NCI-H82 treated with DMSO at 0.1 percent for 48 hours (cell line): ENCODE measurements around the gene DSCAML1.
A peak's percentile ranks its signal among the peaks of the same experiment; 100 is the strongest.

Experiments used
- DNase-seq: peaks from one replicate; lab custom pipeline; 2025; ENCODE audit not compliant: unreplicated experiment; lab: John Stamatoyannopoulos, UW

The DSCAML1 gene

GRCh38 chr11:117701781-117702180, 95.2 kb downstream of the DSCAML1 start:
- no peak for DNase-seq

- DNase-seq: no peak
Measured at GRCh38 chr11:117700551-117700950, 96.5 kb downstream of the DSCAML1 start.

GRCh38 chr11:117697319-117697718, 99.7 kb downstream of the DSCAML1 start:
- DNase-seq: no peak

GRCh38 chr11:117696540-117696939, 100.5 kb downstream of the DSCAML1 start:
- peak; percentile 21 for DNase-seq

GRCh38 chr11:117693344-117693743, 103.7 kb downstream of the DSCAML1 start:
- DNase-seq: no peak

- DNase-seq: no peak
Measured at GRCh38 chr11:117691516-117691915, 105.5 kb downstream of the DSCAML1 start.

GRCh38 chr11:117691218-117691514, 105.8 kb downstream of the DSCAML1 start:
- DNase-seq: no peak

GRCh38 chr11:117690484-117691217, 106.4 kb downstream of the DSCAML1 start:
- DNase-seq: no peak

GRCh38 chr11:117688255-117688797, 108.7 kb downstream of the DSCAML1 start:
- DNase-seq: no peak

- DNase-seq: no peak
Measured at GRCh38 chr11:117687776-117688175, 109.2 kb downstream of the DSCAML1 start.

- DNase-seq: no peak
Measured at GRCh38 chr11:117686711-117687110, 110.3 kb downstream of the DSCAML1 start.

- DNase-seq: no peak
Measured at GRCh38 chr11:117685566-117685965, 111.5 kb downstream of the DSCAML1 start.

- no peak for DNase-seq
Measured at GRCh38 chr11:117684731-117685130, 112.3 kb downstream of the DSCAML1 start.

GRCh38 chr11:117684111-117684510, 112.9 kb downstream of the DSCAML1 start:
- no peak for DNase-seq

GRCh38 chr11:117681438-117681837, 115.6 kb downstream of the DSCAML1 start:
- DNase-seq: no peak

GRCh38 chr11:117679461-117679860, 117.6 kb downstream of the DSCAML1 start:
- DNase-seq: no peak

GRCh38 chr11:117678658-117679406, 118.2 kb downstream of the DSCAML1 start:
- no peak for DNase-seq

GRCh38 chr11:117677729-117678310, 119.2 kb downstream of the DSCAML1 start:
- no peak for DNase-seq

- DNase-seq: peak; percentile 10
Measured at GRCh38 chr11:117676501-117676900, 120.5 kb downstream of the DSCAML1 start.

- DNase-seq: no peak
Measured at GRCh38 chr11:117673602-117674001, 123.4 kb downstream of the DSCAML1 start.

GRCh38 chr11:117671370-117671769, 125.6 kb downstream of the DSCAML1 start:
- DNase-seq: peak; percentile 90

GRCh38 chr11:117670924-117671323, 126.1 kb downstream of the DSCAML1 start:
- DNase-seq: no peak
